GM18873 (cell line): ENCODE data around the gene LAMB2.

ENCODE experiments used
- ATAC-seq: cut with Tn5 transposase; IDR thresholded peaks from one replicate; pipeline ENCODE4 v1.9.1; 2021; ENCODE audit warnings: mild to moderate bottlenecking, moderate library complexity, moderate number of reproducible peaks; ENCODE audit not compliant: unreplicated experiment, low FRiP score

The LAMB2 gene

DNA sequence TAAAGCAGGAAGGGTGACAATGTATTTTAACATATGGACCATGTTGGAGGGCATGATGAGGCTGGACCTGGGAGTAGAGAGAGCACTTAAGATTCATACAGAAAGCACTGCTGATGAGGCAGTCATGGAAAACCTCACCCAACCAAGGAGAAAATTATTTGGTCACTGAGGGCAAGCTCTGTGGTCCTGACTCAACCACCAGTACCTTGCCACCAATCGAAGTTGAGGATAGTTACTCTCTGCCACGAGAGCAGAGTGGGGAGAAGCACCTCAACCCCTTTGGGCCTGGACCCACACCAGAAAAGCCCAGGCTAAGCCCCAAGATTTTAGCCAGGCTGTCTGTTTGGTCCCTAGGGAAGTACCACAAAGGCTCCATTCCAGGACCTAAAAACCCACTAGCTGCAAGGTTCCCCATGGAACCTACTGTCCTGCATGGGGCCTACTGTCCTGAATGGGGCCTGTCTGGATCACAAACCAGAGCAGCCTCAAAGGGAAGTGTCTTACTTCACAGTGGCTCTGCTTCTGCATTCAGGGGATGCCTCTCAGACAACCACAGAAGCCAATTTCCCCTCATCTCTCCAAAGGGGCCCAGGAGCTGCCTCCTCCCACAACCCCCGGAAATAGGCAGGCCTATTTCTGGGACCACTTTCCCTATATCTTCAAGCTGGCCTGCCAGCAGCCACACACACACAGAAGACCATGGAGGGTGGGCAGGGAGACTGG, 29.1 kb upstream of the LAMB2 start:
- no peak for ATAC-seq

- ATAC-seq, result no peak
Measured at GRCh38 chr3:49161197-49161596, 28.3 kb upstream of the LAMB2 start.

DNA sequence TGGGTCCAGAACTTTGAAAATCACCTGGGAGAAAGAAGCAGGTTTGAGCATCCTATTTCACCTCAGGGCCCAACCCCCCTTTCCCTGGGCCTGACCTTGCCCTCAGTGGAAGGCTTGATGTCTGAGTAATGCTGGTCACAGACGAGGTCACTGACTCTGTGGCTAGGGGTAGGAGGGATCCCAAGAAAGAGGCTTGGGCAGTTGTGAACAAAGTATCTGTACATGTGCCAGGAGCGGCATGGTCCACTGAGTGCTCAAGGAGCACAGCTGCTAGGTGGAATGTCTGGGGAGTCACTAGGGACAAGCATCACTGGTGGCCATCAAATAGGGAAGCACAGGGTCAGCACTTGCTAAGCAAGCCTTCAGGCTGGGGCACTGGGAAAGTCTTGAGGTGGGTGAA, 25.9 kb upstream of the LAMB2 start:
- no peak for ATAC-seq

GRCh38 chr3:49158103-49158709, 25.4 kb upstream of the LAMB2 start:
- no peak for ATAC-seq

DNA sequence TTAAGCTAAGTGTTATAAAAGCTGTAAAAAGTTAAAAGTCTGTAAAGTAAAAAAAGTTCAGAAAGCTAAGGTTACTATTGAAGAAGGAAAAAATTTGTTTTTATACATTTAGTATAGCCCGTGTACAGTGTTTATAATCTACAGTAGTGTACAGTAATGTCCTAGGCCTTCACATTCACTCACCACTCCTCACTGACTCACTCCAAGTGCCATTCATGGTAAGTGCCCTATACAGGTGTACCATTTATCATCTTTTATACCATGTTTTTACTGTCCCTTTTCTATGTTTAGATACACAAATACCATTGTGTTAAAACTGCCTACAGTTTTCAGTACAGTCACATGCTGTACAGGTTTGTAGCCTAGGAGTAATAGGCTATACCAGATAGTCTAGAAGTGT, 24.4 kb upstream of the LAMB2 start:
- ATAC-seq, result no peak

- no peak for ATAC-seq
Measured at GRCh38 chr3:49153349-49153912, 20.6 kb upstream of the LAMB2 start.

- no peak for ATAC-seq
Measured at GRCh38 chr3:49151610-49152009, 18.8 kb upstream of the LAMB2 start.

- no peak for ATAC-seq
Measured at GRCh38 chr3:49148159-49148558, 15.3 kb upstream of the LAMB2 start.

DNA sequence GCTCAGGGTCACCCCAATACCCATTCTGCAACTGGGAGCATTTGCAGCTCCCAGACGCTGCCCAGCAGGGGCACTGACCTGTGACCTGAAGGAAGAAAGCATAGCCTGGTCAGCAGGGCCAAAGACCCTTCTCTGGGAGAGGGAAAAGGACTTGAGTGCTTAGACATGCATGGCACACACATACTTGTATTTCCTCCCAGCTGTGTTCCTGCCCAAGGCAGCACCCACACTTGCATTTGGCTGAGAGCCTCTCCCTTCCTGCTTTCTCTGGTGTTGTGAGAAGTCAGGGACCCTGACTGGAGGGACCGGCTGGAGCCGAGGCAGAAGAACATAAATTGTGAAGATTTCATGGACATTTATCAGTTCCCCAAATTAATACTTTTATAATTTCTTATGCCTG, 7.2 kb upstream of the LAMB2 start:
- ATAC-seq, result no peak

- no peak for ATAC-seq
Measured at GRCh38 chr3:49135499-49135898, 2.6 kb upstream of the LAMB2 start.

- ATAC-seq, result no peak
Measured at GRCh38 chr3:49134471-49135265, 1.8 kb upstream of the LAMB2 start.

DNA sequence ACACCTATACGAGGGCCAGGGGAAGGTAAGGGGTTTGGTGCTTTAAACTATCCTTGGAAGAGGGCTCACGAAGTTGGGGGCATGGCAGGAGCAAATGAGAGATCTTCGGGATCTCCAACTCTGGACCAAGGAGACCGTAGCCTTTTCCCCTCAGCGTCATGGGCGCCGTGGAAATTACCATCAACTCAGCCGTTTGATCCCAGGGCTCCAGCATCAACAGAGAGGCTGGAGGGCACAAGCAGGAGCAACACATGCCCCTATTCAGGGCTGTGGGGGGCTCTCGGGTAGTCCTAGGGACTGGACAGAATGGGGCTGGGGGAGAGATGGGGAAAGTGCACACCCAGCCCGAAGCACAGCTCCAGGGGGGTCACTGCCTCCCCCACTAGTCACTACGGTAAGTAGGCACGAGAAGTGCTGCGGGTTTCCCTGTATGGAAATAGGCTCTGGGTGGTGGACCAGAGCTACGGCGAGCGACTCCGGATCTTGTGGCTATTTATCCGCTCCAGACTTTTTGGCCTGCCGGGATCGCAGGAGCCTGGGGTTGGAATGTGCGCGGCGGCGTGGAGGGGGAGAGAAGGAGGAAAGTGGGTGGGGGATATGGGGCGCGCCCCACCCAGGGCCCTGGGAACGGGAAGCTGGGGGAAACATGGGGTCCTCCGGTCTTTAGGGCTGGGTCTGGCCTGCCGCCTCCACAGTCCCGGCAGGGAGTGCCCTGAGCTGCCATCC, 539 bp upstream of the LAMB2 start:
- ATAC-seq, result no peak

DNA sequence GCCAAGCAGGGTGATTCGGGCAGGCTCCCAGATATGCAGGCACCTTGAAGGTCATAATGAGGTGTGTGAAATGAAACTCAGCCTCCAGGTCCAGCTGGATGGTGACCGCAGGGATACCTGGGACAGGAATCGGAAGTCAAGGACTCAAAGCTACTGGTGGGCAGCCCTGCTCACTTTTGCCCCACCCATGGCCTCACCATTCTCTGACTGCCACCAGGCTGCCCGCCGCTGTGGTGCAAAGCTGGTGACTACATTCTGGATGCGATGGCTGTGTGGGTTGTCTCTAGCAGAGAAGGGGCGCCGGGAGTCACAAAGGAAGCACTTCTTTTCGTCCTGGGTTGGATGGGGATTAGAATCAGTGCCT, 795 bp downstream of the LAMB2 start:
- no peak for ATAC-seq

DNA sequence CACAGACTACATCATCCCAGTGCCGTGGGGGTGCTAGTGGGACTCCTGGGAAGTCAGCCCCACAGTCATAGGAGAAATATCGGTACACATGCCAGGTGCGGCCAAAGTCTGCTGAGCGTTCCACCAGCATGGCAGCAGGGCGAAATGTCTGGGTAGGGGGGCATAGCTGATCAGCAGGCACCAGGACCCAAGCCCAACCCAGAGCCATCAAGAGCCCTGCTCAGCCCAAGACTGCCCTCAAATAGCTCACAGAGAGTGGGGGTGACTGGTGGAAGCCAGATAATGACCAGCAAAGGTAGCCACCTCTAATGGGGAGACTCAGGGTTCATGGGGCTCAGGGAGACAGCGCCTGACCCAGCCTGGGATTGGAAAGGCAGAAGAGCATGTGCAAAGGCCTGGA, 1.3 kb downstream of the LAMB2 start:
- no peak for ATAC-seq

- ATAC-seq, result no peak
Measured at GRCh38 chr3:49131040-49131439, 1.8 kb downstream of the LAMB2 start.

DNA sequence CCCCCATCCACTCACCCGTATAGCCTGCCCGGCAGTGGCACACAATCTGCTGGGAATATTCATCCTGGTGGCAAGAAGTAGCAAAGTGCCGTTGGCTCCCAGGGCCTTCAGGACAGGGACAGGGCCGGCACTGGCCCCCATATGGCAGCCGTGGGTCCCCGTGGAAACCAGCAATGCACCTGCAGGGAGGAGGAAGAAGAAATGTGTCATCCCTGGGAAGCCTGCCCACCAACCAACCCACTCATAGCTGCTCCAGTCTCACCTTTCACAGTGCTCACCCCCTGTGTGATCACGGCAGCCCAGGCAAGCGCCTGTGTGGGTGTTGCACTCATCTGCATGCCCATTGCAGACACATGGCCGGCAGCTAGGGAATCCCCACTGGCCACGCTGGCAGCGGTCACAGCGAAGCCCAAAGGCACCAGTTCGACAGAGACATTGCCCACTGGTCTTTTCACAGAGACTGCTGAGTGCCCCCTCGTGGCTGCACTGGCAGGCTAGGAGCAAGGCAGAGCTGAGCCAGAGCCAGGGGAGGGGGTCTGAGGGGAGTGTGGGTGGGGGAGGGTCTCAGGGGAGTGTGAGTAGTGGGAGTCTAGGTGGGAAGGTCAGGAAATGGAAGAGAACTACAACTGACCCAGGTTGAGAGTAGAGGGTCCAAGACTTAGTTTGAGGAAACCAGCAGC, 7.7 kb downstream of the LAMB2 start:
- ATAC-seq, result no peak

GRCh38 chr3:49124203-49124602, 8.6 kb downstream of the LAMB2 start:
- ATAC-seq, result no peak

- no peak for ATAC-seq
Measured at GRCh38 chr3:49123687-49124086, 9.2 kb downstream of the LAMB2 start.

- ATAC-seq, result no peak
Measured at GRCh38 chr3:49122886-49123545, 9.8 kb downstream of the LAMB2 start.

DNA sequence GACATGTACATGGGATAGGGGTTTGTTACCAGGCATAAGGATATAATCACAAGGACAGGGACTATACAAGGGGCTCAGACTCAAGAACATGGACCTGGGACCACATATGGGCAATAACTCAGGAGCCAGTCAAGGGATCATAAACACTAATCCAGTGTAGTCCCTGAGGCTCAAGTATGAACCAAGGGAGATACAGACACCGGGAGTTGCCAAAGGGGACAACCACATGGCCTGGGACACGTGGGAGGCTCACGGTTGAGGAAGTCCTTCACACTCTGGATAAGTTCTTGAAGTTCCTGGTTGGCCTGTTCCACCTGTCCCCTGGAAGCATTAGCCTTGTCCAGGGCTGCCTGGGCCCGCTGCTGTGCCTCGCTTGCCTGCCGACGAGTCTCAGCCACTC, 10.4 kb downstream of the LAMB2 start:
- no peak for ATAC-seq
